ENCODE results near the gene APOBEC2.

DNA sequence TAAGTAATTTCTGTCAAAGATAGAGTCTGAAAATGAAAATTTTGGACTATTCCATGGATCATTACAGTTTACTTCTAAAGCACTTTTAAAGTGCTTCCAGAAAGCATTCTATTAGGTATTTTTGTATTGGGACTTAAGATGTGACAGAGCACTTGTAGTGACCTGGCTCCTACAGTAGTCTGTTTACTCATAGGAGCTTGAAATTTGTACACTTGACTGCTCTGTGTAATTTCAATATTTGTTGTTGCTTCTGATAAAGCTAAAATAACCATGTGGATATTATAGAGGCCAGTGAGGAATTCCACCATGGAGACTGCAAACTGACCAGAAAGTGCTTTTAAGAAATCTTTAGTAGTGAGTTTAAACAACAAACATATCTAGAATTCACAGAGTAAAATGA, 30.1 kb downstream of the APOBEC2 start:
- no peak for TF ChIP-seq POLR2AphosphoS5 (IDR thresholded peaks at IDR 0.05)
- TF ChIP-seq, protein P1, sequence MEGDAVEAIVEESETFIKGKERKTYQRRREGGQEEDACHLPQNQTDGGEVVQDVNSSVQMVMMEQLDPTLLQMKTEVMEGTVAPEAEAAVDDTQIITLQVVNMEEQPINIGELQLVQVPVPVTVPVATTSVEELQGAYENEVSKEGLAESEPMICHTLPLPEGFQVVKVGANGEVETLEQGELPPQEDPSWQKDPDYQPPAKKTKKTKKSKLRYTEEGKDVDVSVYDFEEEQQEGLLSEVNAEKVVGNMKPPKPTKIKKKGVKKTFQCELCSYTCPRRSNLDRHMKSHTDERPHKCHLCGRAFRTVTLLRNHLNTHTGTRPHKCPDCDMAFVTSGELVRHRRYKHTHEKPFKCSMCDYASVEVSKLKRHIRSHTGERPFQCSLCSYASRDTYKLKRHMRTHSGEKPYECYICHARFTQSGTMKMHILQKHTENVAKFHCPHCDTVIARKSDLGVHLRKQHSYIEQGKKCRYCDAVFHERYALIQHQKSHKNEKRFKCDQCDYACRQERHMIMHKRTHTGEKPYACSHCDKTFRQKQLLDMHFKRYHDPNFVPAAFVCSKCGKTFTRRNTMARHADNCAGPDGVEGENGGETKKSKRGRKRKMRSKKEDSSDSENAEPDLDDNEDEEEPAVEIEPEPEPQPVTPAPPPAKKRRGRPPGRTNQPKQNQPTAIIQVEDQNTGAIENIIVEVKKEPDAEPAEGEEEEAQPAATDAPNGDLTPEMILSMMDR (IDR thresholded peaks at IDR 0.05) = no peak

Measured in stomach (tissue), 4 donors.